ENCODE measurements around the gene RTN4.

The RTN4 gene

DNA sequence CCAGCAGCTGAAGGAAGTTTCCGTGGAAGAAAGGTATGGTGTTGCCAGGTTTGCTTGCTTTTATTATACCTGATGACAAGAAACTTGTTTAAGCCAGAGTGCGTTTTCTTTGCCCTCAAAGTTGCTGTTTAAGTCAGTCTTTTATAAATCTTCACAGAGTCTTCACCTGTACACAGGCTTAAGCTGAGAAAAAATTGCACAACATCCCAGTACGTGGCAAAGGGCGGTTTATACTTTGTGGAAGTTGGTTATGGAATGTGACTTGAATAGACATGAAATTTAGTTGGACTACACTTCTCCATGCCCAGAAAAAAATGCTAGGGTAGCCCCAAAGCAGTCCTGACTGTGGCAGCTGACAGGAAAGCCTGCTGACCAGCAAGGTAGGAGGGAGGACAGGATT lies 121.5 kb downstream of the RTN4 start:
- DNase-seq (ENCODE audit: low read depth in 2 of 2, low spot score in 1 of 2), result no peak

DNA sequence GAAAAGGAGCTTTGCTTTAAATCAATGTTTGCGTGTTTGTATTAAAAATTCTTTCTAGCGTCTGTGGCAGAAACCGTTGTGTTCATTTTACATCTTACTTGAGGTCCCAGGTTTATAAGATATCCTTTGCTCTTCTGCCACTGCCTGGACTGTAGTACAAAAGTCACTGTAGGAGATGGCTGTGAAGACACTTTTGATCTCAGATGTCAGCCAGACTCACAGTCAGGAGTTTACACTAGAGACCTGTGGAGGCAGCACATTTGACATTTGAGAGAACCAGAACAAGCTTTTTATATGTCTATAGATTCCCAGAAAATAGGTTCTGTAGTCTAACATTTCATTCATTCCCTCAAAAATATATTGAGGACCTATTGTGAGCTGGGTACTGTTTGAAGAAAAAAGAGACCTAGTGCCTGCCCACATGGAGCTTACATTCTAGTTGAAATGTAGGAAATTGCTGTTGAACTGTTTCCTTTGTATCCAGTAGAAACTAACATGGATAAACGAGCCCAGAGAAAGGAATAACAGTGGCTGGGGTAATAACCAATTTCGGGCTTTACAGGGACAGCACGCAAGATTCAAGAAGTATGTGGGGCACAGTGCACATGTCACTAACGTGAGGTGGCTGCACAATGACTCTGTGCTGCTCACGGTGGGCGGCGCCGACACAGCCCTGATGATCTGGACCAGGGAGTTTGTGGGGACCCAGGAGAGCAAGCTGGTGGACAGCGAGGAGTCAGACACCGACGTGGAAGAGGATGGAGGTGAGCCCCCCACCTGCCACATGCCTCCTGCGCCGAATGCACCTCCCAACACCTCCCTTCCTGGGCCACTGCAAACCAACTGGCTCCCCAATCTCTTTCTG lies 122.3 kb downstream of the RTN4 start:
- DNase-seq (ENCODE audit: low read depth in 2 of 2, low spot score in 1 of 2), result no peak

DNA sequence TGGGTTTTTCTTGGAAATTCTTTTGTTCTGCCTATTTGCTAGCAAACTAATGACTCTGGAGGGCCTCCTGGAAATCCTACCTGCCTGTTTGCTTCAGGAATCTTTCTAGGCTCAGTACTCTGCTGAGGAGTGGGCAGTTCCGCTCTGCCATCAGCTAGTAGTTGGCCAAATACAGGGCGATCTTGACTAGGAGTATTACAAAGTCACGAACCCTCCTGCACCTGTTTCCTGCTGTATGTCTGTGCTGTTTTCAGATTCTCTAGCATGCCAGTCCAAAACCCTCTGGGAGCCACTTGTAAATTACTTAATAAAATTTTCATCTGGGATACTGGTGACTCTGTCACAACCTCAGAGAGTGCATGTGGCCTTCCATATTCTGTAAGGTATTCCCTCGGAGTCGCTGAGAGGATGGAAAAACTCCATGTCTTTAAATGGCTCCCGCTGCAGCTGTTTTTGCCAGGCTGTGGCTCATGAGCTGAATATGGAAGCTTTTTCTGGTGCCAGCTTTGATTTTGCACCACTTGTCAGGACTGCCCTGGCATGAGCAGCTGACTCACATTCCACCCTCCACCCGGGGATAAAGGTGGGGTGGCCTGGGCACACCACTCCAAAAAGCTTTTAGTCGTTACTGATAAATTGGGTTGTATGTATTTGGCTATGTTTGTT lies 123.0 kb downstream of the RTN4 start:
- no peak for DNase-seq (ENCODE audit: low read depth in 2 of 2, low spot score in 1 of 2)

DNA sequence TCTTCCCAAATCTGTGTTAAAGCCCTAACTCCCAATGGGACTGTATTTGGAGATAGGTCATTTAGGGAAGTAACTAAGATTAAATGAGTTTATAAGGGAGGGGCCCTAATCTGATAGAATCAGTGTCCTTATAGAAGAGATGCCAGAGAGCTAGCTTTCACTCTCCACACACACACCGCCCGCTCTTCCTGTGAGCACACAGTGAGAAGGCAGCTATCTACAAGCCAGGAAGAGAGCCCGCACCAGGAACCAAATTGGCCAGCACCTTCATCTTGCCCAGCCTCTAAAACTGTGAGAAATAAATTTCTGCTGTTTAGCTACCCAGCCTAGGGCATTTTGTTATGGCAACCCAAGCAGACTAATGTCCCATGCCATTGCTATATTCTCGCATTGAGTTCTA lies 125.2 kb downstream of the RTN4 start:
- DNase-seq (ENCODE audit: low read depth in 2 of 2, low spot score in 1 of 2), result no peak

DNA sequence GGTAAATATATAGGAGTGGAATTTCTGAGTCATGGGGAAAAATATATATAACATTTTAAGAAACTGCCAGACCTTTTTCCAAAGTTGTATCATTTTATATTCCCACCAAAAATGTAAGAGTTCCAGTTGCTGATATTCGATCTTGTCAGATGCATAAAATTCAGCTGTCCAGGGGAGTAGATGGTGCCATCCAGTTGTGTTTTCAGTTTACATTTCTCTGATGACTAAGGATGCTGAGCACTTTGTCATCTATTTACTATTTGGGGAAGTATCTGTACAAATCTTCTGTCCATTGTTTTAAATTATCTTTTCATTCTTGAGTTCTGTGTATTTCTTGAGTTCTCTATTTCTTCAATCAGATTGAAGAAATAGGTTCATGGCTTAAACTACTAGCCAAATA lies 126.1 kb downstream of the RTN4 start:
- no peak for DNase-seq (ENCODE audit: low read depth in 2 of 2, low spot score in 1 of 2)
